Heart left ventricle (tissue), 13 donors: ENCODE results near the gene NOL9.
A peak's percentile ranks its signal among the peaks of the same experiment; 100 is the strongest.

Source experiments
- POLR2A ChIP-seq, 2 donors: fragments of 450-650 bp; IDR thresholded peaks; one replicate each; pipeline ENCODE4 v1.6.1; 2017; ENCODE audit warnings: antibody characterized with exemption in 2 of 2, mild to moderate bottlenecking in 2 of 2, moderate library complexity in 2 of 2
- TF ChIP-seq, protein P1 (sequence below), 12 donors: fragments of 200-600 bp; sonication (generic) in 4 of 12; IDR thresholded peaks; one replicate each; pipeline versions ENCODE4 v1.5.0 to v1.8.0; 2018 to 2022; ENCODE audit warnings: antibody characterized with exemption in 12 of 12, mild to moderate bottlenecking in 5 of 12
- donor health status: ischemic (EF 13 %, LVEDD 7.1; RV severe dilation, severe dysfunction).
- donor health status: DM: no; HTN: yes; CAD: no.
- donor health status: DM: no; HTN: no; CAD: no.
- donor health status: ischemic (EF 25% LVEDD 6.9; RV normal size, moderate dysfunction).
- donor health status: ischemic (EF 25% LVEDD 5.7; RV mildly dilated, moderate dysfunction).
- donor health status: ischemic (EF 35%, LVEDD 5.7; RV mildly dilated, moderate dysfunction).
- donor health status: nonischemic (EF 11% LVEDD 7.7; RV severe dilation, severe dysfunction).
- donor health status: DM: yes; HTN: yes; CAD: no.
- donor health status: PGD.
- donor health status: ischemic (EF 29% LVEDD 5.4; RV normal size, mild dysfunction).
- donor health status: nonischemic (EF 23%, LVEDD 6.1; RV moderate dilation, normal function).

DNA sequence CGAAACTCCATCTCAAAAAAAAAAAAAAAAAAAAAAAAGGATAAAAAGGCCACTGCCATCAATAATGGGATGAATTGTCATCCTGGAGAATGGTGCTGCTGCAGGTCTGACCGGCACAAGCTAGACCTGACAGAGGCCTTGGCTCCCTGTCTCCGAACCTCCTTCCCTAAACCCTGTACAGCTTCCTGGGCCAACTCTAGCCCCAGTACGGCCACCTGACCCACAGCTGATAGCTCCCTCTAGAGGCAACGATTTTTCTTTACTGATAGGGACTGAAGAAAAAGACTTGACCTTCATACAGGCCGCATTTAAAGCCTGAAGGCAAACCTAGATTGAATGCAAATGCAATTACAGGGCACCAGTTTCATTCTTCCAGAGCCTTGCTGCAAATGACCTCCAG, 30.7 kb downstream of the NOL9 start:
- TF ChIP-seq, protein P1, sequence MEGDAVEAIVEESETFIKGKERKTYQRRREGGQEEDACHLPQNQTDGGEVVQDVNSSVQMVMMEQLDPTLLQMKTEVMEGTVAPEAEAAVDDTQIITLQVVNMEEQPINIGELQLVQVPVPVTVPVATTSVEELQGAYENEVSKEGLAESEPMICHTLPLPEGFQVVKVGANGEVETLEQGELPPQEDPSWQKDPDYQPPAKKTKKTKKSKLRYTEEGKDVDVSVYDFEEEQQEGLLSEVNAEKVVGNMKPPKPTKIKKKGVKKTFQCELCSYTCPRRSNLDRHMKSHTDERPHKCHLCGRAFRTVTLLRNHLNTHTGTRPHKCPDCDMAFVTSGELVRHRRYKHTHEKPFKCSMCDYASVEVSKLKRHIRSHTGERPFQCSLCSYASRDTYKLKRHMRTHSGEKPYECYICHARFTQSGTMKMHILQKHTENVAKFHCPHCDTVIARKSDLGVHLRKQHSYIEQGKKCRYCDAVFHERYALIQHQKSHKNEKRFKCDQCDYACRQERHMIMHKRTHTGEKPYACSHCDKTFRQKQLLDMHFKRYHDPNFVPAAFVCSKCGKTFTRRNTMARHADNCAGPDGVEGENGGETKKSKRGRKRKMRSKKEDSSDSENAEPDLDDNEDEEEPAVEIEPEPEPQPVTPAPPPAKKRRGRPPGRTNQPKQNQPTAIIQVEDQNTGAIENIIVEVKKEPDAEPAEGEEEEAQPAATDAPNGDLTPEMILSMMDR (IDR thresholded peaks at IDR 0.05), result peak; percentile 41 to 68 (median 50)
- no peak for TF ChIP-seq POLR2A (IDR thresholded peaks at IDR 0.05)
